ENCODE results near the gene RAVER1. TPM values are rescaled to one million over a fixed set of nuclear protein-coding genes. Genes with fewer than 3 reads are reported as not detected.

Gene RAVER1
- total and polyA plus RNA-seq, 9 of the 15 experiments (the other 6 are each of a cell fraction or from before 2014, with no cell fraction given), result 0.06 to 113 (median 7.0) TPM

DNA sequence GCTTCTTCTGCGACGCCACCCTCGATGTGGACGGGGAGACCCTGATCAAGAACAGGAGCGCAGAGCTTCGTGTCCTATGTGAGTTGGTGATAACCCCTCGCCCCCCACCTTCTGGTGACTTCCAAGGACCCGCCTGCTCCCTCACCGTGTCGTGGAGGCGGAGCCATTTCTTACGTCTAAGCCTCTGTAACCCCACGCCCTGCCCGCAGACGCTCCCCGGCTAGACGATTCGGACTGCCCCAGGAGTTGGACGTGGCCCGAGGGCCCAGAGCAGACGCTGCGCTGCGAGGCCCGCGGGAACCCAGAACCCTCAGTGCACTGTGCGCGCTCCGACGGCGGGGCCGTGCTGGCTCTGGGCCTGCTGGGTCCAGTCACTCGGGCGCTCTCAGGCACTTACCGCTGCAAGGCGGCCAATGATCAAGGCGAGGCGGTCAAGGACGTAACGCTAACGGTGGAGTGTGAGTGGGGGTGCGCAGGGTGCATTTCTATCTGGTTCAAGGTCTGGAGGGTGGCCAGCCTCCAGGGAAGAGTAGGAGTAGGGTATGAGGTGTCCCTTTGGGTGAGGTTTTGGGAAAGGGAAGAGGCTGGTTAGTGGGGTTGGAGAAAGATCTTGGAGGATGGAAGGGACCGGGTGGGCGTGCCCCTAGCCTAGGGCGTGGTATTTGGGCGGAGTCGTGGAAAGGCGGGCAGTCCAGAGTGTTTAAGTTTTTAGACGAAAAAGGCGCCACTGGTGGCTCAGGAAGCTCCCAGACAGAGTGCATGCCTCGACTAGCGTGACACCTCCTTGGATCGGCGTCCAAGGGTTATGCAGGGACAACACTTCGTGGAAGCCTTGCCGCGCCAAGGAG, 40.3 kb downstream of the RAVER1 start (continued):
- TF ChIP-seq SRF (CRISPR knock-in tag; IDR thresholded peaks at IDR 0.05), result no peak
- TF ChIP-seq ZBTB7A (IDR thresholded peaks at IDR 0.05; ENCODE audit: borderline replicate concordance, control insufficient read depth, low read depth, low read length), result peak; percentile 47; the same call in 1 of the 2 replicates
- no peak for TF ChIP-seq FOSL1 (tag; conservative IDR thresholded peaks at IDR 0.05)

DNA sequence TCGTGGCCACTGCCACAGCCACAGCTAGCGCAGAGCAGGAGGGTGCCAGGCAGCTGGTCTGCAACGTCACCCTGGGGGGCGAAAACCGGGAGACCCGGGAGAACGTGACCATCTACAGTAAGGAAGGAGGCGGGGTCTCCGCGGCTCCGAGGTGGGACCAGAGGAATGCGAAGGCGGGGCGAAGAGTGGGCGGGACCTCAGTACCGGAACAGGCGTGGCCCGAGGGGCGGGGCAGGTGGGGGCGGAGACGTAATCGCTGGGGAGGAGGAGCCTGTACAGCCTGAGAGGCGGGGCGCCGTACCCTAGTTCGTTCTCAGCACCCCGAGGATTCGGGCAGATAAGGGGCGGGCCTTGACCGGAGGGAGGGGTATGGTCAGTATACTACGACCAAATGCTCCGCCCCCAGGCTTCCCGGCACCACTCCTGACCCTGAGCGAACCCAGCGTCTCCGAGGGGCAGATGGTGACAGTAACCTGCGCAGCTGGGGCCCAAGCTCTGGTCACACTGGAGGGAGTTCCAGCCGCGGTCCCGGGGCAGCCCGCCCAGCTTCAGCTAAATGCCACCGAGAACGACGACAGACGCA, 41.0 kb downstream of the RAVER1 start:
- H3K4me1 ChIP-seq (replicated peaks in 1 of 2; ENCODE audit: control insufficient read depth in 2 of 2, insufficient read depth in 2 of 2, low read length in 2 of 2), result peaks cover 12 to 85% of the 10 kb centered on the region in 2 experiments; a peak in 4 of 5 replicates
- intact Hi-C loops (cut with micrococcal nuclease) (no loop called here), in situ Hi-C loops (cut with MboI) (no loop called here)
- peaks cover 81% of the 10 kb centered on the region for H3K79me2 ChIP-seq (ENCODE audit: control insufficient read depth, insufficient read depth, low read length)
- peaks cover 2% of the 10 kb centered on the region; the same call in 1 of the 2 replicates for H3K9me3 ChIP-seq (replicated peaks; ENCODE audit: control insufficient read depth, insufficient read depth, low read depth, low read length)
- CTCF ChIA-PET (ENCODE audit: low intra/inter-chr PET ratio), result no interaction called here
- H3K27me3 ChIP-seq (ENCODE audit: control insufficient read depth in 2 of 2, insufficient read depth in 2 of 2, low read length in 2 of 2), result no peaks in the 10 kb centered on the region
- no peaks in the 10 kb centered on the region for H3K9me1 ChIP-seq (ENCODE audit: control insufficient read depth, insufficient read depth, low read length)
- ATAC-seq (peak; percentile 69), DNase-seq (ENCODE audit: extremely low read depth in 1 of 4, low spot score in 3 of 4) (peak; percentile 84 to 98 (median 92)), FAIRE-seq (peak; percentile 95)
- peak overlapping the region; percentile 96 for H3K27ac ChIP-seq (ENCODE audit: extremely low read depth, low read depth, low read length)
- peak overlapping the region; percentile 91 to 99 for H3K9ac ChIP-seq (ENCODE audit: insufficient read depth in 1 of 2, low read depth in 2 of 2, low read length in 2 of 2)
- 2% methylated on average over 37 of the region's 45 CpGs for WGBS (ENCODE audit: insufficient coverage, low coverage, missing lambda C conversion rate)
- no peaks in the 10 kb centered on the region; the same call in 1 of the 2 replicates for H4K20me1 ChIP-seq (replicated peaks; ENCODE audit: control insufficient read depth, insufficient read depth, low read length)
- H2AFZ ChIP-seq (ENCODE audit: low read depth, low read length), result peak overlapping the region; percentile 35
- BruUV-seq (replicated peaks), result no TSS peak
- peak overlapping the region; percentile 99 for H3K4me2 ChIP-seq (ENCODE audit: insufficient read depth, low read length)
- peak overlapping the region; percentile 79 for H3K4me3 ChIP-seq
- POLR2A ChIA-PET, result interaction anchor here (0.6 to 1.3 kb wide), 10 partner anchors 9 to 302 kb away, joined by 3 to 7 read pairs (median 3); partner anchors contain the start of genes ICAM1 and RAVER1
- H3K36me3 ChIP-seq (ENCODE audit: control insufficient read depth, insufficient read depth, low read length), result peaks cover 40% of the 10 kb centered on the region; the same call in 2 of the 3 replicates
- TF ChIP-seq RBBP5 (IDR thresholded peaks at IDR 0.05; ENCODE audit: borderline replicate concordance, insufficient read depth, low read length, poor library complexity, severe bottlenecking) (peak; percentile 40), NR2C2 (CRISPR knock-in tag; IDR thresholded peaks at IDR 0.05) (no peak), NR2C2 (tag; IDR thresholded peaks at IDR 0.05) (peak; percentile 74; the same call in 1 of the 2 replicates), RBFOX2 (IDR thresholded peaks at IDR 0.05; ENCODE audit: low read depth, low read length) (peak; percentile 64), ZNF707 (CRISPR knock-in tag; conservative IDR thresholded peaks at IDR 0.05) (no peak), ZNF274 (IDR thresholded peaks at IDR 0.05; ENCODE audit: borderline replicate concordance, low read depth, low read length) (no peak), CBX1 (IDR thresholded peaks at IDR 0.05; ENCODE audit: low read depth) (0 out of 2 replicates have a peak, but pooled peaks have one; percentile 17), ETV5 (CRISPR knock-in tag; IDR thresholded peaks at IDR 0.05; ENCODE audit: low read depth) (0 out of 2 replicates have a peak, but pooled peaks have one; percentile 34), TCF3 (CRISPR knock-in tag; IDR thresholded peaks at IDR 0.05) (peak; percentile 43), SIN3A (IDR thresholded peaks at IDR 0.05; ENCODE audit: borderline replicate concordance in 2 of 2, control insufficient read depth in 1 of 2, low read depth in 2 of 2, low read length in 2 of 2) (peak in 1 of 2 experiments; percentile 68; a peak in 2 of 4 replicates), POLR2G (IDR thresholded peaks at IDR 0.05; ENCODE audit: low read depth, low read length) (peak; percentile 71), SRF (CRISPR knock-in tag; IDR thresholded peaks at IDR 0.05) (peak in 1 of 2 experiments; percentile 82; a peak in 2 of 4 replicates), NCOA1 (IDR thresholded peaks at IDR 0.05; ENCODE audit: low read depth) (peak; percentile 50; the same call in 1 of the 2 replicates)
- TF ChIP-seq, protein P1, sequence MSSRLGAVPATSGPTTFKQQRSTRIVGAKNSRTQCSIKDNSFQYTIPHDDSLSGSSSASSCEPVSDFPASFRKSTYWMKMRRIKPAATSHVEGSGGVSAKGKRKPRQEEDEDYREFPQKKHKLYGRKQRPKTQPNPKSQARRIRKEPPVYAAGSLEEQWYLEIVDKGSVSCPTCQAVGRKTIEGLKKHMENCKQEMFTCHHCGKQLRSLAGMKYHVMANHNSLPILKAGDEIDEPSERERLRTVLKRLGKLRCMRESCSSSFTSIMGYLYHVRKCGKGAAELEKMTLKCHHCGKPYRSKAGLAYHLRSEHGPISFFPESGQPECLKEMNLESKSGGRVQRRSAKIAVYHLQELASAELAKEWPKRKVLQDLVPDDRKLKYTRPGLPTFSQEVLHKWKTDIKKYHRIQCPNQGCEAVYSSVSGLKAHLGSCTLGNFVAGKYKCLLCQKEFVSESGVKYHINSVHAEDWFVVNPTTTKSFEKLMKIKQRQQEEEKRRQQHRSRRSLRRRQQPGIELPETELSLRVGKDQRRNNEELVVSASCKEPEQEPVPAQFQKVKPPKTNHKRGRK (tag; IDR thresholded peaks at IDR 0.05), result no peak

Data from K562 (cell line).